Breast epithelium (tissue), 3 donors: ENCODE data around the gene MATN4.

Experiments
- POLR2A ChIP-seq: fragments of 450-650 bp; IDR thresholded peaks from one replicate; pipeline ENCODE4 v1.6.1; 2016; ENCODE audit warnings: antibody characterized with exemption, mild to moderate bottlenecking, moderate library complexity
- POLR2AphosphoS5 ChIP-seq, 3 donors: sonication (generic); formaldehyde crosslinking; IDR thresholded peaks; one replicate each; pipeline ENCODE4 v1.6.1; 2017; ENCODE audit warnings: antibody characterized with exemption in 3 of 3
- TF ChIP-seq, protein P1 (sequence below), 3 donors: fragments of 450-650 bp; IDR thresholded peaks; one replicate each; pipeline ENCODE4 v1.5.1; 2016 to 2017; ENCODE audit warnings: antibody characterized with exemption in 3 of 3, mild to moderate bottlenecking in 3 of 3, moderate library complexity in 3 of 3

DNA sequence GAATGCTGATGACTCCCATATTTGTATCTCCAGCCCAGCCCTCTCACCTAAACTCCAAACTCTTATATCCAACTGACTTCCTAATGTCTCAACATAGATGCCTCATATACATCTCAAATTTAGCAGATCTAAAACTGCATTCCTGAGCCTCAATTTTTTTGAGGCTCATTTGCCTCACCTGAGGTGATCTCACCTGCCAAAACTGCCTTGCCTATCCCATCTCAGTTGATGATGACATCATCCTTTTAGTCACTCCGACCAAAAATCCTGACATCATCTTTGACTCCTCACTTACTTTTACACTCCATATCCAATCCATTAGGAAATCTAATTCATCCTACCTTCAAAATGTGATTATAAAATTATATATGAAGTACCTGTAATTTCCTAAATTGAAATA is 28.1 kb downstream of the MATN4 start:
- TF ChIP-seq, protein P1, sequence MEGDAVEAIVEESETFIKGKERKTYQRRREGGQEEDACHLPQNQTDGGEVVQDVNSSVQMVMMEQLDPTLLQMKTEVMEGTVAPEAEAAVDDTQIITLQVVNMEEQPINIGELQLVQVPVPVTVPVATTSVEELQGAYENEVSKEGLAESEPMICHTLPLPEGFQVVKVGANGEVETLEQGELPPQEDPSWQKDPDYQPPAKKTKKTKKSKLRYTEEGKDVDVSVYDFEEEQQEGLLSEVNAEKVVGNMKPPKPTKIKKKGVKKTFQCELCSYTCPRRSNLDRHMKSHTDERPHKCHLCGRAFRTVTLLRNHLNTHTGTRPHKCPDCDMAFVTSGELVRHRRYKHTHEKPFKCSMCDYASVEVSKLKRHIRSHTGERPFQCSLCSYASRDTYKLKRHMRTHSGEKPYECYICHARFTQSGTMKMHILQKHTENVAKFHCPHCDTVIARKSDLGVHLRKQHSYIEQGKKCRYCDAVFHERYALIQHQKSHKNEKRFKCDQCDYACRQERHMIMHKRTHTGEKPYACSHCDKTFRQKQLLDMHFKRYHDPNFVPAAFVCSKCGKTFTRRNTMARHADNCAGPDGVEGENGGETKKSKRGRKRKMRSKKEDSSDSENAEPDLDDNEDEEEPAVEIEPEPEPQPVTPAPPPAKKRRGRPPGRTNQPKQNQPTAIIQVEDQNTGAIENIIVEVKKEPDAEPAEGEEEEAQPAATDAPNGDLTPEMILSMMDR (IDR thresholded peaks at IDR 0.05), result no peak
- TF ChIP-seq POLR2A, result no peak
- no peak for TF ChIP-seq POLR2AphosphoS5 (IDR thresholded peaks at IDR 0.05)
